GM12878 (cell line): ENCODE results near the gene OTUD5.

Experiments used
- BCL11A ChIP-seq: IDR thresholded peaks from 2 replicates; pipeline ENCODE4 v1.6.1; 2011; ENCODE audit warnings: low read depth, low read length
- CEBPB ChIP-seq, 2 experiments: fragments of 150-350 bp in 1 of 2; IDR thresholded peaks; 2 replicates each; pipeline ENCODE4 v1.6.1; 2012 to 2014; ENCODE audit warnings: low read depth in 2 of 2, low read length in 2 of 2, borderline replicate concordance in 1 of 2, inconsistent platforms in 1 of 2
- HDGF ChIP-seq: fragments of 450-650 bp; IDR thresholded peaks from 2 replicates; pipeline ENCODE4 v1.6.1; 2016; ENCODE audit warnings: antibody characterized with exemption
- JUND ChIP-seq: IDR thresholded peaks from 2 replicates; pipeline ENCODE4 v1.6.1; 2012; ENCODE audit warnings: low read depth, mild to moderate bottlenecking, low read length, improper control_type of control experiment, moderate library complexity
- MAX ChIP-seq: IDR thresholded peaks from 2 replicates; pipeline ENCODE4 v1.6.1; 2012; ENCODE audit warnings: low read depth, low read length, improper control_type of control experiment
- POU2F2 ChIP-seq: IDR thresholded peaks from 3 replicates; pipeline ENCODE4 v1.6.1; 2011; ENCODE audit warnings: low read depth, mild to moderate bottlenecking, low read length, borderline replicate concordance
- RFX5 ChIP-seq: IDR thresholded peaks from 2 replicates; pipeline ENCODE4 v1.6.1; 2011; ENCODE audit warnings: low read depth, low read length, improper control_type of control experiment
- USF2 ChIP-seq: IDR thresholded peaks from 2 replicates; pipeline ENCODE4 v1.6.1; 2011; ENCODE audit warnings: low read depth, low read length, improper control_type of control experiment, borderline replicate concordance

- TF ChIP-seq JUND (no peak), MAX (no peak), POU2F2 (no peak), HDGF (no peak), RFX5 (no peak), BCL11A (no peak), USF2 (no peak), CEBPB (IDR thresholded peaks at IDR 0.05; ENCODE audit: borderline replicate concordance in 1 of 2, low read depth in 2 of 2, low read length in 2 of 2) (no peak)
Measured at GRCh38 chrX:48903290-48903689, 54.1 kb downstream of the OTUD5 start.
